ENCODE measurements around the gene AFG1L.
A peak's percentile ranks its signal among the peaks of the same experiment; 100 is the strongest.

AFG1L gene

DNA sequence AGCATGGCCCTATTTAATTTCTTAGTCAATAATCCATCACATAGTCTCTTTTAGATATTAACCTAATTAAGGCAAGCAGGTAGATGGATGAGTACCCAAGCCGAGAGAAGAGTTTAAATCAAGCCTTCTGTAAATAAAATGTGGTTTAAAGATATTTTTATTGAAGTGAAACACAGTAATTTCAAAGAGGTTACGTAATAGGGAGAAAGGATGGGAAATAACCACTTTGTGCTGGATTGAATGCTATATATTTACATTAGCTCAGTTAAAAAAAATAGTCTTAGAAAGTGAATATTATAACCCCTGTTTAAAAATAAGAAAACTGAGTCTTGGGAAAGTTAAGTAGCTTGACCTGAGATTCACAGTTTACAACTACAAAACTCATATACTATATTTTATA lies 228.8 kb downstream of the AFG1L start:
- Histone ChIP-seq H3K4me2 (ENCODE audit: low read depth, low read length, poor library complexity, severe bottlenecking) (no peak overlapping the region), H3K9ac (ENCODE audit: low read depth, low read length, poor library complexity, severe bottlenecking) (no peak overlapping the region), H3K9me3 (ENCODE audit: insufficient read depth, low read depth, low read length) (no peaks in the 10 kb centered on the region), H2AFZ (ENCODE audit: low read length) (no peak overlapping the region), H3K9me2 (replicated peaks; ENCODE audit: low read depth, low read length) (no peaks in the 10 kb centered on the region), H3K79me2 (ENCODE audit: insufficient read depth, low read length) (no peaks in the 10 kb centered on the region), H3K27me3 (ENCODE audit: insufficient read depth, low read length, poor library complexity, severe bottlenecking) (no peaks in the 10 kb centered on the region), H3F3A (ENCODE audit: low read depth) (no peaks in the 10 kb centered on the region), H4K20me1 (ENCODE audit: insufficient read depth, low read length, poor library complexity, severe bottlenecking) (no peaks in the 10 kb centered on the region), H3K36me3 (ENCODE audit: insufficient read depth, low read length) (no peaks in the 10 kb centered on the region), H3K4me1 (ENCODE audit: insufficient read depth, low read length, poor library complexity, severe bottlenecking) (peaks cover 1% of the 10 kb centered on the region), H3K4me3 (ENCODE audit: low read length, poor library complexity, severe bottlenecking) (no peak overlapping the region)
- no peak for TF ChIP-seq CTCF (conservative IDR thresholded peaks at IDR 0.05; ENCODE audit: low read length)
- TF ChIP-seq EZH2phosphoT487 (IDR thresholded peaks at IDR 0.05; ENCODE audit: borderline replicate concordance): no peak

DNA sequence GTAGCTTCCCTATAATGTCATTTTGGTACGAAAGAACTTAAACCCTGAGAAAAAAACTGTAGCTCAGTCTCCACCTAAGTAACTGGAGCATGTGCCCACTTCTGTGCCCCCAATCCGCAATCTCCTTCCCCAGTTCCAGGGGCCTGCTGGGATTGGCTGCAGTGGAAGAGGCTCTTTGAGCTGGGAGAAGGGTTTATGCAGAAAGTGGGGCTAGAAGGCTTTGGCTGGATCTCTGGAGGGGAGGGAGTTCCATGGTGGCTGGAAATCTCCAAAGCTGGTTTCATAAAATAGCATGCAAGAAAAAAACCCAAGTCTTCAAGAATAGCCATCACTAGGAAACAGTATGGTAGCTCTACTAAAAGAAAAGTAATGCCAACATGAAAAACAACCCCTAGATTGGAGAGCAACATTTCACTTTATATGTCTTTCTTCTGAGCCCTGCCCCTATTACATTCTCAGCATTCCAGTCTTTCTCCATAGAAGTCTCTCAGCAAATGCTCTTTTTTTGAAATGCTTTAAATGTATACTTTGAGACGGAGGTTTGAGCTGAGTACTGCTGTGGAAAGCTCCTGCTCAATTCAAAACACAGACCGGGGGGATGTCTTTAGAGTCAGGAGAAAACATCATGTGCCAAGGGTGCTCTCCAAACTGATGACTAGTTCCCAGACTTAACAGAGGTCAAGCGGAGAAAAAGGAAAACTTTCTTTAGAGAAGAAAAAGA lies 229.8 kb downstream of the AFG1L start:
- Histone ChIP-seq H3K79me2 (ENCODE audit: insufficient read depth, low read length) (no peaks in the 10 kb centered on the region), H3F3A (ENCODE audit: low read depth) (no peaks in the 10 kb centered on the region), H3K27me3 (ENCODE audit: insufficient read depth, low read length, poor library complexity, severe bottlenecking) (no peaks in the 10 kb centered on the region), H3K9me2 (replicated peaks; ENCODE audit: low read depth, low read length) (no peaks in the 10 kb centered on the region), H3K9me3 (ENCODE audit: insufficient read depth, low read depth, low read length) (no peaks in the 10 kb centered on the region), H3K4me1 (ENCODE audit: insufficient read depth, low read length, poor library complexity, severe bottlenecking) (no peaks in the 10 kb centered on the region), H3K36me3 (ENCODE audit: insufficient read depth, low read length) (no peaks in the 10 kb centered on the region), H3K9ac (ENCODE audit: low read depth, low read length, poor library complexity, severe bottlenecking) (no peak overlapping the region), H4K20me1 (ENCODE audit: insufficient read depth, low read length, poor library complexity, severe bottlenecking) (no peaks in the 10 kb centered on the region), H3K4me2 (ENCODE audit: low read depth, low read length, poor library complexity, severe bottlenecking) (no peak overlapping the region), H3K4me3 (ENCODE audit: low read length, poor library complexity, severe bottlenecking) (no peak overlapping the region), H2AFZ (ENCODE audit: low read length) (no peak overlapping the region)
- TF ChIP-seq CTCF (conservative IDR thresholded peaks at IDR 0.05; ENCODE audit: low read length): no peak

- no peaks in the 10 kb centered on the region for H3K27me3 ChIP-seq (ENCODE audit: insufficient read depth, low read length, poor library complexity, severe bottlenecking)
- H3K4me2 ChIP-seq (ENCODE audit: low read depth, low read length, poor library complexity, severe bottlenecking): no peak overlapping the region
- no peaks in the 10 kb centered on the region for H3K79me2 ChIP-seq (ENCODE audit: insufficient read depth, low read length)
- H3K4me1 ChIP-seq (ENCODE audit: insufficient read depth, low read length, poor library complexity, severe bottlenecking): no peaks in the 10 kb centered on the region
- H3K36me3 ChIP-seq (ENCODE audit: insufficient read depth, low read length): no peaks in the 10 kb centered on the region
- H2AFZ ChIP-seq (ENCODE audit: low read length): no peak overlapping the region
- no peak for TF ChIP-seq EZH2phosphoT487 (IDR thresholded peaks at IDR 0.05; ENCODE audit: borderline replicate concordance)
- TF ChIP-seq CTCF (conservative IDR thresholded peaks at IDR 0.05; ENCODE audit: low read length): peak; percentile 95
- H3K9me2 ChIP-seq (replicated peaks; ENCODE audit: low read depth, low read length): no peaks in the 10 kb centered on the region
- no peaks in the 10 kb centered on the region for H3F3A ChIP-seq (ENCODE audit: low read depth)
- no peaks in the 10 kb centered on the region for H4K20me1 ChIP-seq (ENCODE audit: insufficient read depth, low read length, poor library complexity, severe bottlenecking)
- H3K9me3 ChIP-seq (ENCODE audit: insufficient read depth, low read depth, low read length): no peaks in the 10 kb centered on the region
- no peak overlapping the region for H3K4me3 ChIP-seq (ENCODE audit: low read length, poor library complexity, severe bottlenecking)
- no peak overlapping the region for H3K9ac ChIP-seq (ENCODE audit: low read depth, low read length, poor library complexity, severe bottlenecking)
Observed at GRCh38 chr6:108526739-108527174, 231.9 kb downstream of the AFG1L start.

Data from Loucy (cell line).